MM.1S (cell line): ENCODE results near the gene SEMA3C.

Experiments
- DNase-seq: peaks from one replicate; pipeline ENCODE4 v3.0.0-alpha.2; 2015
- H2AFZ ChIP-seq: fragments of 300-600 bp; sonication (generic); 2 replicates; pipeline ENCODE4 v1.6.0; 2016; ENCODE audit warnings: antibody characterized with exemption, low read length
- H3F3A ChIP-seq: fragments of 300-600 bp; sonication (generic); 2 replicates; pipeline ENCODE4 v1.6.1; 2016; ENCODE audit warnings: mild to moderate bottlenecking, antibody characterized with exemption, low read length, moderate library complexity, mixed read lengths; ENCODE audit not compliant: insufficient read depth
- H3K27ac ChIP-seq: fragments of 300-600 bp; sonication (generic); 2 replicates; pipeline ENCODE4 v1.5.1; 2016; ENCODE audit warnings: mild to moderate bottlenecking, low read length
- H3K27me3 ChIP-seq: fragments of 300-600 bp; sonication (generic); replicated peaks from 2 replicates; pipeline ENCODE4 v1.6.0; 2016; ENCODE audit warnings: low read length; ENCODE audit not compliant: insufficient read depth
- H3K36me3 ChIP-seq: fragments of 300-600 bp; sonication (generic); replicated peaks from 2 replicates; pipeline ENCODE4 v1.6.1; 2016; ENCODE audit warnings: mild to moderate bottlenecking, low read length, mixed read lengths; ENCODE audit not compliant: insufficient read depth
- H3K4me1 ChIP-seq: fragments of 300-600 bp; sonication (generic); 2 replicates; pipeline ENCODE4 v1.6.1; 2016; ENCODE audit warnings: low read length, mixed read lengths
- H3K4me2 ChIP-seq: fragments of 300-600 bp; sonication (generic); 2 replicates; pipeline ENCODE4 v1.6.0; 2016; ENCODE audit warnings: low read depth, low read length
- H3K4me3 ChIP-seq: fragments of 300-600 bp; sonication (generic); 2 replicates; pipeline ENCODE4 v1.5.1; 2016; ENCODE audit warnings: low read length, mixed read lengths
- H3K79me2 ChIP-seq: fragments of 300-600 bp; sonication (generic); 2 replicates; pipeline ENCODE4 v1.6.1; 2016; ENCODE audit warnings: mixed run types, low read length, mixed read lengths
- H3K9ac ChIP-seq: fragments of 300-600 bp; sonication (generic); 2 replicates; pipeline ENCODE4 v1.6.1; 2016; ENCODE audit warnings: low read length, mixed read lengths
- H3K9me2 ChIP-seq: fragments of 300-600 bp; sonication (generic); replicated peaks from 2 replicates; pipeline ENCODE4 v1.6.1; 2016; ENCODE audit warnings: mild to moderate bottlenecking, low read length, mixed read lengths; ENCODE audit not compliant: insufficient read depth
- H3K9me3 ChIP-seq: fragments of 300-600 bp; sonication (generic); replicated peaks from 2 replicates; pipeline ENCODE4 v1.6.1; 2016; ENCODE audit warnings: mild to moderate bottlenecking, low read length, mixed read lengths; ENCODE audit not compliant: insufficient read depth
- H4K20me1 ChIP-seq: fragments of 300-600 bp; sonication (generic); 2 replicates; pipeline ENCODE4 v1.6.1; 2016; ENCODE audit warnings: mild to moderate bottlenecking, low read length, moderate library complexity, mixed read lengths; ENCODE audit not compliant: insufficient read depth
- EZH2 ChIP-seq: fragments of 300-600 bp; sonication (generic); optimal IDR thresholded peaks from 2 replicates; pipeline ENCODE3; 2017; ENCODE audit warnings: low read depth, mild to moderate bottlenecking, antibody characterized with exemption, low read length, mixed read lengths
- EZH2phosphoT487 ChIP-seq: fragments of 300-600 bp; sonication (generic); IDR thresholded peaks from 2 replicates; pipeline ENCODE4 v1.6.1; 2018; ENCODE audit warnings: antibody characterized with exemption, low read length
- TF ChIP-seq, protein P1 (sequence below): fragments of 300-600 bp; sonication (generic); IDR thresholded peaks from 2 replicates; pipeline ENCODE4 v1.5.1; 2016; ENCODE audit warnings: antibody characterized with exemption, low read length, mixed read lengths

SEMA3C gene

DNA sequence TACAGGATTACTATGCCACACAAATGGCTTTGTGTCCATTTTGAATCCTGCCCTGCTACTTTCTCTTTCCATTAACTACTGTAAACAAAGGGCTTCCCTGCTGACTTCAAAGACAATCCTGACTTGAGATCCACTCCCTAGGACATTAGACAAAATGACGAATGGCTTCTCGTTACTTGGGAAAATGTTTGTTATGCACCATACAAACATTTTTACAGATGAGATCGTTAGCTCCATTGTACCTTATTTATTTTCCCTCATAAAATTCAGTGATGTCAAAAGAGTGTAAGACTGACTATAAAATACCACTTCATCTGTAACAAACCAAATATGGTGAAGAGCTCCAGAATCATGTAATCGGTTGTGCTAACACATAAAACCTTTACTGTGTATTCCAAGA, 158.6 kb downstream of the SEMA3C start:
- H4K20me1 ChIP-seq, result no peaks in the 10 kb centered on the region
- H3K27ac ChIP-seq, result no peak overlapping the region
- H3K9ac ChIP-seq, result no peak overlapping the region
- 0 out of 2 replicates have a peak, but pooled peaks cover 3% of the 10 kb centered on the region for H3K9me2 ChIP-seq
- H3K4me3 ChIP-seq, result no peak overlapping the region
- no peaks in the 10 kb centered on the region for H3K27me3 ChIP-seq
- H3K79me2 ChIP-seq, result no peaks in the 10 kb centered on the region
- DNase-seq, result no peak
- no peaks in the 10 kb centered on the region for H3K36me3 ChIP-seq
- no peak overlapping the region for H3K4me2 ChIP-seq
- H3F3A ChIP-seq, result no peaks in the 10 kb centered on the region
- no peak overlapping the region for H2AFZ ChIP-seq
- H3K9me3 ChIP-seq, result no peaks in the 10 kb centered on the region
- no peaks in the 10 kb centered on the region for H3K4me1 ChIP-seq
- TF ChIP-seq, protein P1, sequence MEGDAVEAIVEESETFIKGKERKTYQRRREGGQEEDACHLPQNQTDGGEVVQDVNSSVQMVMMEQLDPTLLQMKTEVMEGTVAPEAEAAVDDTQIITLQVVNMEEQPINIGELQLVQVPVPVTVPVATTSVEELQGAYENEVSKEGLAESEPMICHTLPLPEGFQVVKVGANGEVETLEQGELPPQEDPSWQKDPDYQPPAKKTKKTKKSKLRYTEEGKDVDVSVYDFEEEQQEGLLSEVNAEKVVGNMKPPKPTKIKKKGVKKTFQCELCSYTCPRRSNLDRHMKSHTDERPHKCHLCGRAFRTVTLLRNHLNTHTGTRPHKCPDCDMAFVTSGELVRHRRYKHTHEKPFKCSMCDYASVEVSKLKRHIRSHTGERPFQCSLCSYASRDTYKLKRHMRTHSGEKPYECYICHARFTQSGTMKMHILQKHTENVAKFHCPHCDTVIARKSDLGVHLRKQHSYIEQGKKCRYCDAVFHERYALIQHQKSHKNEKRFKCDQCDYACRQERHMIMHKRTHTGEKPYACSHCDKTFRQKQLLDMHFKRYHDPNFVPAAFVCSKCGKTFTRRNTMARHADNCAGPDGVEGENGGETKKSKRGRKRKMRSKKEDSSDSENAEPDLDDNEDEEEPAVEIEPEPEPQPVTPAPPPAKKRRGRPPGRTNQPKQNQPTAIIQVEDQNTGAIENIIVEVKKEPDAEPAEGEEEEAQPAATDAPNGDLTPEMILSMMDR, result no peak
- no peak for TF ChIP-seq EZH2phosphoT487
- no peak for TF ChIP-seq EZH2

DNA sequence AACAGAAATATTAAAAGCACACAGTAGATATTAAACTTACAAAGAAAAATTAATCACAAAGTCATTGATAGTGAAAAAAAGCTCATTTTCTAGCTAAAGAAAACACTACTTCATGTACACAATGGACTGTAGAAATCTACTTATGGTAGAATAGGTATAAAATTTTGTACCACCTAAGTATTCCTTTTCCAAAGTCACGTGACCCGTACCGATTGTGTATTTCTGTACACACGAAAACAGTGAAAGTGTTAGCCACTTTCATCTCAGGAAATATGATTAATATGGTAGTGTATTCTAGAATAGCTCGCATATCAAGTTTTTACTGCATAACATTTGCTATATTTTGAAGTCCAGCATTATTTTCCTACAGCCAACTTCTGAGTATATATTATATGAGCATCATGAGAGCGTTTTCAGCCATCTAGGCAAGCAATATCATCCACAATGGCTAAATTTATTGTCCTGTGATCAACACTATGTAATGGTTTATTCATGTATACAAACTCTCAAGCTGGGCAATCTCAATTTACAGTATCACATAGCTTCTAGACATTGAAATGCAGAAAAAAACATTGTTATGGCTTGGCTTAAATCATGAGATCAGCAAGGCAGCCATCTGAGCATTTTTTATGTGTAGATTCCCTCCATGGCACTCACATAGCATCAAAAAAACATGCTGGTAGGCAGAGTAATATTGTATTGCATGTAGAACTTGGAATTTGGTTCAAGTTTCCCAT, 165.7 kb downstream of the SEMA3C start:
- no peak overlapping the region for H3K4me2 ChIP-seq
- no peaks in the 10 kb centered on the region for H3F3A ChIP-seq
- no peaks in the 10 kb centered on the region for H3K27me3 ChIP-seq
- H3K9ac ChIP-seq, result no peak overlapping the region
- H3K4me3 ChIP-seq, result no peak overlapping the region
- H3K4me1 ChIP-seq, result no peaks in the 10 kb centered on the region
- H3K36me3 ChIP-seq, result no peaks in the 10 kb centered on the region
- no peak overlapping the region for H3K27ac ChIP-seq
- TF ChIP-seq, protein P1, result no peak
- TF ChIP-seq EZH2phosphoT487 (no peak), EZH2 (no peak)
- DNase-seq, result no peak
- no peaks in the 10 kb centered on the region for H4K20me1 ChIP-seq
- no peaks in the 10 kb centered on the region for H3K9me2 ChIP-seq
- no peaks in the 10 kb centered on the region for H3K79me2 ChIP-seq
- H2AFZ ChIP-seq, result no peak overlapping the region
- no peaks in the 10 kb centered on the region for H3K9me3 ChIP-seq

DNA sequence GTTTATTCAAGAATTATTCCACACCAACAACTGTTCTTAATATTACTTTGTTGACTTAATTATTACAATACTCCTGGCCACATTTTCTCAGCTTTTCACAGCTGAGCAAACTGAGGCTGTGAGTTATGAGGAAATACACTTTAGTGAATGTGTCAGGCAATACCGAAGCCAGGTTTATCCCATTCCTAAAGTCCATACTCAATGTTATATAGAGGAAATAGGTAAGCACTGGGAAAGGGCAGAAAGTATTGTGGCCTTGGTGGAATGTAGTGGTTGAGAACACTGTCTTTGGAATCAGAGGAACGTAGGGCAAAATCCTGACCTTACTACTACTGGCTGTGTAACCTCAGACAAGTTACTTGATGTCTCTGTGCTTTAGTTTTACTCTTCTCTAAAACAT, 169.6 kb downstream of the SEMA3C start:
- H3F3A ChIP-seq, result no peaks in the 10 kb centered on the region
- H3K27ac ChIP-seq, result no peak overlapping the region
- no peak for TF ChIP-seq EZH2phosphoT487
- TF ChIP-seq, protein P1, result no peak
- TF ChIP-seq EZH2, result no peak
- H3K9me3 ChIP-seq, result no peaks in the 10 kb centered on the region
- no peak overlapping the region for H3K9ac ChIP-seq
- no peaks in the 10 kb centered on the region for H3K36me3 ChIP-seq
- no peaks in the 10 kb centered on the region for H3K79me2 ChIP-seq
- no peak overlapping the region for H3K4me3 ChIP-seq
- no peaks in the 10 kb centered on the region for H3K27me3 ChIP-seq
- DNase-seq, result no peak
- H3K9me2 ChIP-seq, result no peaks in the 10 kb centered on the region
- H3K4me1 ChIP-seq, result no peaks in the 10 kb centered on the region
- no peaks in the 10 kb centered on the region for H4K20me1 ChIP-seq
- no peak overlapping the region for H3K4me2 ChIP-seq
- H2AFZ ChIP-seq, result no peak overlapping the region
